Panc1 (cell line): Measurements from ENCODE around the gene SEMA4B. TPM values are rescaled to one million over a fixed set of nuclear protein-coding genes. Genes with fewer than 3 reads are reported as not detected.
"Not testable (repeated sequence)": the region's sequence is repeated elsewhere in the genome, so short reads cannot be mapped to it uniquely, and the experiment has no call there.

Source experiments
- ATAC-seq: fragments of 200-7000 bp; cut with Tn5 transposase; 2 replicates; pipeline ENCODE4 v1.9.1; 2020; ENCODE audit warnings: mild to moderate bottlenecking, moderate library complexity
- BruUV-seq: library from RNA; stranded (reverse); fragments of 400-500 nt; replicated peaks from 2 replicates; lab custom pipeline; 2021; lab: Mats Ljungman, UMichigan
- CTCF ChIA-PET: fragments of 300-600 bp; sonication (Branson Sonifier 250); formaldehyde crosslinking; loops from one replicate; lab custom pipeline; 2022; ENCODE audit warnings: antibody characterized with exemption; lab: Charles Lee
- POLR2A ChIA-PET: fragments of 300-600 bp; sonication (Branson Sonifier 250); formaldehyde crosslinking; loops from one replicate; lab custom pipeline; 2022; ENCODE audit warnings: antibody characterized with exemption; lab: Charles Lee
- DNase-seq: peaks from one replicate; pipeline ENCODE4 v3.0.0-alpha.2; 2010; ENCODE audit warnings: low read depth, low spot score
- H3K27ac ChIP-seq: 2 replicates; pipeline ENCODE4 v1.5.1; 2011; ENCODE audit warnings: mild to moderate bottlenecking, low read length, inconsistent platforms
- H3K27me3 ChIP-seq: fragments of 200-500 bp; sonication (Bioruptor generic); 2 replicates; pipeline ENCODE4 v1.6.0; 2014; ENCODE audit warnings: low read length, inconsistent platforms; ENCODE audit not compliant: control insufficient read depth, insufficient read depth
- H3K36me3 ChIP-seq: fragments of 200-500 bp; sonication (Bioruptor generic); 2 replicates; pipeline ENCODE4 v1.5.1; 2014; ENCODE audit warnings: inconsistent platforms, mild to moderate bottlenecking, low read length, moderate library complexity; ENCODE audit not compliant: control insufficient read depth, insufficient read depth
- H3K4me1 ChIP-seq: 2 replicates; pipeline ENCODE4 v1.5.1; 2011; ENCODE audit warnings: inconsistent platforms, mild to moderate bottlenecking, low read length, moderate library complexity; ENCODE audit not compliant: control insufficient read depth, insufficient read depth
- H3K4me3 ChIP-seq, 2 experiments: 2 replicates each; pipeline ENCODE4 v1.5.1; 2011 to 2012; ENCODE audit warnings: low read depth in 2 of 2, low read length in 2 of 2, mild to moderate bottlenecking in 2 of 2, inconsistent platforms in 1 of 2, moderate library complexity in 1 of 2
- H3K9me3 ChIP-seq: fragments of 200-500 bp; sonication (Bioruptor generic); 2 replicates; pipeline ENCODE4 v1.5.1; 2014; ENCODE audit warnings: low read depth, mild to moderate bottlenecking, inconsistent platforms, low read length, moderate library complexity; ENCODE audit not compliant: control insufficient read depth, insufficient read depth
- POLR2AphosphoS5 ChIP-seq: IDR thresholded peaks from 2 replicates; pipeline ENCODE4 v1.6.1; 2012; ENCODE audit warnings: mild to moderate bottlenecking, low read depth, low read length, moderate library complexity
- SIN3A ChIP-seq: IDR thresholded peaks from 2 replicates; pipeline ENCODE4 v1.6.1; 2012; ENCODE audit warnings: low read depth, mild to moderate bottlenecking, low read length, moderate library complexity, borderline replicate concordance; ENCODE audit not compliant: insufficient read depth
- TCF7L2 ChIP-seq: IDR thresholded peaks from 2 replicates; pipeline ENCODE4 v1.6.1; 2011; ENCODE audit warnings: mild to moderate bottlenecking, low read depth, low read length, inconsistent platforms
- in situ Hi-C: cut with HindIII; loops from 2 replicates; pipeline ENCODE4 v1.10.0; 2016; ENCODE audit warnings: low sequenced_read_pairs, low pct_unique_long_range_greater_than_20kb
- intact Hi-C: fragments of 100-400 bp; cut with micrococcal nuclease; formaldehyde crosslinking; loops from one replicate; pipeline ENCODE4 v1.10.0; 2022; ENCODE audit not compliant: unreplicated experiment
- total RNA-seq: library from RNA; stranded (reverse); gene quantifications from one replicate; pipeline ENCODE4 v1.2.1, GENCODE V29; 2021; ENCODE audit not compliant: unreplicated experiment
- TF ChIP-seq, protein P1 (sequence below), 2 experiments: IDR thresholded peaks; 2 replicates each; pipeline ENCODE4 v1.6.1; 2011 to 2012; ENCODE audit warnings: low read depth in 2 of 2, control low read depth in 1 of 2, low read length in 1 of 2, mild to moderate bottlenecking in 1 of 2, moderate library complexity in 1 of 2; ENCODE audit not compliant: insufficient read depth in 1 of 2
- TF ChIP-seq, protein P2 (sequence below): fragments of 450-650 bp; IDR thresholded peaks from 2 replicates; pipeline ENCODE4 v1.5.1; 2017; ENCODE audit warnings: mild to moderate bottlenecking

SEMA4B gene
- total RNA-seq, 1 experiment from 2014 or later, result 600 TPM

DNA sequence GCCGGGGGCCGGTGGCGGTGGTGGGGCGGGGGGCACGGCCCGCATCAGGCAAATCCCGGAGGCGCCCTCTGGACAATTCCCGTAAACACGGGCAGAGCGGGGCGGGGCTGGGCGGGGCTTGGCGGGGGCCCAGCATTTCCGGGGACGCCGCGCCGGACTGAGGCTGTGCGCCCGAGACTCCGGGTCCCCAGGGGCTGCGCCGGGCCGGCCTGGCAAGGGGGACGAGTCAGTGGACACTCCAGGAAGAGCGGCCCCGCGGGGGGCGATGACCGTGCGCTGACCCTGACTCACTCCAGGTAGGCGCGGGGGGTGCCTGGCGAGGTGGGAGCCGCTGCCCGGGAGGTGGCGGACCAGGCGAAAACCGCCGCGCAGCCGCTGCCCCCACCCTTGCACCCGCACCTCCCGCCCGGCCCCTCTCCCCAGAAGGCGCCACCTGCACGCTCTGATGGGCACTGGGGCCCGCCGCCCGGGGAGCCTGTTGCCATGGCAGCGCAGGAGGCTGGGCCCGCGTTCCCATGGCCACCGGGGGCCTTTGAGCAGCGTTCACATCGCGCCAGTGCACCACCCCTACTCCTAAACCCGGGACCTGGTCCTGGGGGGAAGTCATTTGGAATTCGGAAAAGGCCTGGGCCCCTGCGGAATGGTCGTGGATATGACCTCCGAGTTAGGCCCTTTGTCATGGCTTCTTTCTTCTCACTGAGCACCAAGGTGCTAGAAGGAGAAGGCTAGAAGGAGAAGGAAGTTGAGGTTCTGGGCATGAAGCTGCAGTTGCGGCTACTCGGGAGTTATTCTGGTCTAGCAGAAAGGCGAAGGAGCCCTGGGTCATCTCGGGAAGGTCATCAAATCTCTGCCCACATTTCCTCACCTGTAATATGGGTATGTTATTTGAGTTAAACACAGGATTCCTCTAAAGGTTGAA is 16.1 kb upstream of the SEMA4B start:
- Histone ChIP-seq H3K4me1 (peaks cover 78% of the 10 kb centered on the region), H3K4me3 (peak overlapping the region; percentile 49 to 82), H3K36me3 (no peaks in the 10 kb centered on the region), H3K9me3 (no peaks in the 10 kb centered on the region), H3K27ac (peak overlapping the region; percentile 99), H3K27me3 (no peaks in the 10 kb centered on the region)
- ATAC-seq (peak; percentile 84), DNase-seq (no peak)
- TF ChIP-seq POLR2AphosphoS5 (peak; percentile 55), SIN3A (no peak; the same call in 1 of the 2 replicates), TCF7L2 (peak; percentile 38; the same call in 1 of the 2 replicates)
- TF ChIP-seq, protein P1, sequence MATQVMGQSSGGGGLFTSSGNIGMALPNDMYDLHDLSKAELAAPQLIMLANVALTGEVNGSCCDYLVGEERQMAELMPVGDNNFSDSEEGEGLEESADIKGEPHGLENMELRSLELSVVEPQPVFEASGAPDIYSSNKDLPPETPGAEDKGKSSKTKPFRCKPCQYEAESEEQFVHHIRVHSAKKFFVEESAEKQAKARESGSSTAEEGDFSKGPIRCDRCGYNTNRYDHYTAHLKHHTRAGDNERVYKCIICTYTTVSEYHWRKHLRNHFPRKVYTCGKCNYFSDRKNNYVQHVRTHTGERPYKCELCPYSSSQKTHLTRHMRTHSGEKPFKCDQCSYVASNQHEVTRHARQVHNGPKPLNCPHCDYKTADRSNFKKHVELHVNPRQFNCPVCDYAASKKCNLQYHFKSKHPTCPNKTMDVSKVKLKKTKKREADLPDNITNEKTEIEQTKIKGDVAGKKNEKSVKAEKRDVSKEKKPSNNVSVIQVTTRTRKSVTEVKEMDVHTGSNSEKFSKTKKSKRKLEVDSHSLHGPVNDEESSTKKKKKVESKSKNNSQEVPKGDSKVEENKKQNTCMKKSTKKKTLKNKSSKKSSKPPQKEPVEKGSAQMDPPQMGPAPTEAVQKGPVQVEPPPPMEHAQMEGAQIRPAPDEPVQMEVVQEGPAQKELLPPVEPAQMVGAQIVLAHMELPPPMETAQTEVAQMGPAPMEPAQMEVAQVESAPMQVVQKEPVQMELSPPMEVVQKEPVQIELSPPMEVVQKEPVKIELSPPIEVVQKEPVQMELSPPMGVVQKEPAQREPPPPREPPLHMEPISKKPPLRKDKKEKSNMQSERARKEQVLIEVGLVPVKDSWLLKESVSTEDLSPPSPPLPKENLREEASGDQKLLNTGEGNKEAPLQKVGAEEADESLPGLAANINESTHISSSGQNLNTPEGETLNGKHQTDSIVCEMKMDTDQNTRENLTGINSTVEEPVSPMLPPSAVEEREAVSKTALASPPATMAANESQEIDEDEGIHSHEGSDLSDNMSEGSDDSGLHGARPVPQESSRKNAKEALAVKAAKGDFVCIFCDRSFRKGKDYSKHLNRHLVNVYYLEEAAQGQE (IDR thresholded peaks at IDR 0.05; ENCODE audit: insufficient read depth in 1 of 2, low read depth in 2 of 2, low read length in 1 of 2), result 0 out of 4 replicates have a peak, but pooled peaks of 1 of the 2 experiments have one; percentile 41
- TF ChIP-seq, protein P2, sequence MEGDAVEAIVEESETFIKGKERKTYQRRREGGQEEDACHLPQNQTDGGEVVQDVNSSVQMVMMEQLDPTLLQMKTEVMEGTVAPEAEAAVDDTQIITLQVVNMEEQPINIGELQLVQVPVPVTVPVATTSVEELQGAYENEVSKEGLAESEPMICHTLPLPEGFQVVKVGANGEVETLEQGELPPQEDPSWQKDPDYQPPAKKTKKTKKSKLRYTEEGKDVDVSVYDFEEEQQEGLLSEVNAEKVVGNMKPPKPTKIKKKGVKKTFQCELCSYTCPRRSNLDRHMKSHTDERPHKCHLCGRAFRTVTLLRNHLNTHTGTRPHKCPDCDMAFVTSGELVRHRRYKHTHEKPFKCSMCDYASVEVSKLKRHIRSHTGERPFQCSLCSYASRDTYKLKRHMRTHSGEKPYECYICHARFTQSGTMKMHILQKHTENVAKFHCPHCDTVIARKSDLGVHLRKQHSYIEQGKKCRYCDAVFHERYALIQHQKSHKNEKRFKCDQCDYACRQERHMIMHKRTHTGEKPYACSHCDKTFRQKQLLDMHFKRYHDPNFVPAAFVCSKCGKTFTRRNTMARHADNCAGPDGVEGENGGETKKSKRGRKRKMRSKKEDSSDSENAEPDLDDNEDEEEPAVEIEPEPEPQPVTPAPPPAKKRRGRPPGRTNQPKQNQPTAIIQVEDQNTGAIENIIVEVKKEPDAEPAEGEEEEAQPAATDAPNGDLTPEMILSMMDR, result no peak
- intact Hi-C loops (no loop called here), in situ Hi-C loops (no loop called here)
- BruUV-seq, result TSS peak; percentile 79
- ChIA-PET POLR2A (interaction anchor here (1.5 to 1.7 kb wide), 2 partner anchors 16 kb away, joined by 6 to 8 read pairs; partner anchors contain the start of gene SEMA4B), CTCF (no interaction called here)

DNA sequence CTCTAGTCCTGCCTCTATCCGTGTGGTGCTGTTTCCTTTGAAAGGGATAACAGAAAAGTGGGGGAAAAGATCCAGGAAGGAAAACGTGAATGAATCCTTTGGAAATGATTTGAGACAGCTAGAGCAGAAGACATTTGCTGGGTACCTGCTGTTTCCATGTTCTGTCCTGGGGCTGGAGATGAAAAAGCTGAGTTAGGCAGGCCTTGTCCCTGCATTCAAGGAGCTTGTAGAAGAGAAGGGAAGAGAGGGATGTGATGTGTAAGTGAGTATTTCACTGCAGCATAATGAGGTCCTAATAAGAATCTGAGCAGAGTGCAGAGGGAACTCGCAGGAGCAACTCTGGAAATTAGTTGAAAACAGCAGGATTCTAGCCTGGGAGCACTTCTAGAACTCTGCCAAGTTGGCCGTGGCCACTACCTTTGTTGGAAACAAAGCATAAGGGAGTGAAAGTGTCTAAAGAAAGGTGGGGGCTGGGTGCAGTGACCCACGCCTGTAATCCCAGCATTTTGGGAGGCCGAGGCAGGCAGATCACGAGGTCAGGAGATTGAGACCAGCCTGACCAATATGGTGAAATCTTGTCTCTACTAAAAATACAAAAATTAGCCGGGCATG is 13.8 kb upstream of the SEMA4B start:
- peak overlapping the region in 1 of 2 experiments; percentile 5; a peak in 2 of 4 replicates for H3K4me3 ChIP-seq
- POLR2A ChIA-PET, result interaction anchor here (0.6 to 1.2 kb wide), 4 partner anchors 10 to 23 kb away, joined by 3 read pairs; no protein-coding TSS in a partner anchor
- BruUV-seq, result TSS peak; percentile 74
- in situ Hi-C loops, result no loop called here
- intact Hi-C loops, result no loop called here
- ATAC-seq (no peak), DNase-seq (no peak)
- peak overlapping the region; percentile 99 for H3K27ac ChIP-seq
- H3K4me1 ChIP-seq, result peaks cover 78% of the 10 kb centered on the region
- TF ChIP-seq, protein P1 (IDR thresholded peaks at IDR 0.05; ENCODE audit: insufficient read depth in 1 of 2, low read depth in 2 of 2, low read length in 1 of 2), result no peak
- TF ChIP-seq SIN3A (no peak), TCF7L2 (no peak), POLR2AphosphoS5 (no peak)
- TF ChIP-seq, protein P2, result no peak
- CTCF ChIA-PET, result interaction anchor here (0.8 kb wide), 1 partner anchor 14 kb away, joined by 7 read pairs; the partner anchor contains the start of gene SEMA4B
- H3K36me3 ChIP-seq, result no peaks in the 10 kb centered on the region
- no peaks in the 10 kb centered on the region for H3K27me3 ChIP-seq
- no peaks in the 10 kb centered on the region for H3K9me3 ChIP-seq

DNA sequence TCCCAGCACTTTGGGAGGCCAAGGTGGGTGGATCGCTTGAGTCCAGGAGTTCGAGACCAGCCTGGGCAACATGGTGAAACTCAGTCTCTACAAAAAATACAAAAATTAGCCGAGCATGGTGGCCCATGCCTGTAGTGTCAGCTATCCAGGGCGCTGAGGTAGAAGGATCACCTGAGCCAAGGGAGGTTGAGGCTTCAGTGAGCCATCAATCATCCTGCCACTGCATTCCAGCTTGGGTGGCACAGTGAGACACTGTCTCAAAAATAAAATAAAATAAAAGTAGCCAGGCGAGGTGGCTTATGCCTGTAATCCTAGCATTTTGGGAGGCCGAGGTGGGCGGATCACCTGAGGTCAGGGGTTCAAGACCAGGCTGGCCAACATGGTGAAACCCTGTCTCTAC is 13.1 kb upstream of the SEMA4B start:
- ATAC-seq, in situ Hi-C loops, H3K9me3 ChIP-seq, H3K4me3 ChIP-seq, H3K27me3 ChIP-seq, H3K36me3 ChIP-seq, intact Hi-C loops, DNase-seq, BruUV-seq: not testable (repeated sequence)
- ChIA-PET CTCF (interaction anchor here (0.8 kb wide), 1 partner anchor 13 kb away, joined by 7 read pairs; the partner anchor contains the start of gene SEMA4B), POLR2A (interaction anchor here (0.6 kb wide), 1 partner anchor 23 kb away, joined by 3 read pairs; no protein-coding TSS in a partner anchor)
- H3K27ac ChIP-seq, result peak overlapping the region; percentile 93
- peaks cover 80% of the 10 kb centered on the region for H3K4me1 ChIP-seq
